ENCODE data around the gene TOP3B. TPM values are rescaled to one million over a fixed set of nuclear protein-coding genes. Genes with fewer than 3 reads are reported as not detected.

Gene TOP3B
- polyA plus RNA-seq, 3 donors, result 9.0 to 31.9 (median 9.5) TPM

DNA sequence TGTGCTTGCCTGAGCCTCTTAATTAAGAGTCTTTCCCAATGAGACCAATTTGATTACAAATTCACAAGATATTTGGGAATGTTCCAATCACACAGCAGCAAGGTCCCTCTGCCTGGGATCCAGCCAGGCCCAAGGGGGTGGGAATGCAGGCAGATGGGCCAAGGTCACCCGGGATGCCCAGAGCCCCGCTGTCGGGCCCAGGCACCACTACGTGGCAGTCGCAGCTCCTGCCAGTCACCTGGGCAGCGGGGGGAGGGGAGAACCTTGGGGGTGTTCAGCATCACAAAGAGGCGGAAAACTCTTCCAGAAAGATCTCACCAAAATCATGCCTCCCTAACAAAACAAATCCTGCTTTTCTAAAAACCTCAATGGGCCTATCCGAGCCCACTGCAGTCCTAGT lies 60.9 kb downstream of the TOP3B start:
- H3K27ac ChIP-seq (ENCODE audit: low read depth in 1 of 2, low read length in 2 of 2), result no peak overlapping the region
- peaks cover 54 to 74% of the 10 kb centered on the region in 2 donors for H3K36me3 ChIP-seq (replicated peaks in 1 of 2; ENCODE audit: control insufficient read depth in 1 of 2, insufficient read depth in 2 of 2, low read length in 2 of 2)
- no peaks in the 10 kb centered on the region for H3K27me3 ChIP-seq (ENCODE audit: control insufficient read depth in 2 of 2, insufficient read depth in 2 of 2, low read length in 2 of 2)
- intact Hi-C loops (cut with micrococcal nuclease), result no loop called here
- WGBS (ENCODE audit: insufficient coverage), result 100% methylated on average over 2 of the region's 8 CpGs
- no peak overlapping the region for H3K4me3 Mint-ChIP-seq
- H3K79me2 ChIP-seq (ENCODE audit: insufficient read depth, low read length), result no peaks in the 10 kb centered on the region
- no peak for DNase-seq
- no peaks in the 10 kb centered on the region for H3K9me3 ChIP-seq (replicated peaks in 1 of 2; ENCODE audit: control insufficient read depth in 1 of 2, insufficient read depth in 1 of 2, low read length in 2 of 2)
- H3K9ac ChIP-seq (ENCODE audit: insufficient read depth, low read length, poor library complexity, severe bottlenecking), result no peak overlapping the region
- H3K27me3 Mint-ChIP-seq (ENCODE audit: low read depth in 3 of 3), result no peaks in the 10 kb centered on the region
- no peaks in the 10 kb centered on the region for H3K4me1 Mint-ChIP-seq
- H4K20me1 ChIP-seq (ENCODE audit: insufficient read depth, low read length), result peaks cover 75% of the 10 kb centered on the region
- H3K4me2 ChIP-seq (replicated peaks; ENCODE audit: extremely low read depth, low read length, poor library complexity, severe bottlenecking), result no peak overlapping the region
- no peak overlapping the region for H2AFZ ChIP-seq (ENCODE audit: insufficient read depth, low read depth, low read length, poor library complexity, severe bottlenecking)
- peak overlapping the region in 1 of 7 donors; percentile 1 for H3K27ac Mint-ChIP-seq
- no peak overlapping the region for H3K4me3 ChIP-seq (replicated peaks in 1 of 3; ENCODE audit: low read depth in 2 of 3, low read length in 3 of 3)
- H3K9me3 Mint-ChIP-seq, result no peaks in the 10 kb centered on the region
- peaks cover 54 to 80% of the 10 kb centered on the region in 2 donors for H3K36me3 Mint-ChIP-seq
- no peaks in the 10 kb centered on the region for H3K4me1 ChIP-seq (ENCODE audit: control insufficient read depth in 1 of 2, insufficient read depth in 2 of 2, low read length in 2 of 2)
- TF ChIP-seq CTCF (IDR thresholded peaks at IDR 0.05), result no peak

- Mint-ChIP-seq H3K27me3 (ENCODE audit: low read depth in 3 of 3) (no peaks in the 10 kb centered on the region), H3K36me3 (peaks cover 49 to 75% of the 10 kb centered on the region in 2 donors), H3K27ac (peak overlapping the region in 1 of 7 donors; percentile 1), H3K9me3 (no peaks in the 10 kb centered on the region), H3K4me3 (no peak overlapping the region), H3K4me1 (no peaks in the 10 kb centered on the region)
- no peak overlapping the region for H3K9ac ChIP-seq (ENCODE audit: insufficient read depth, low read length, poor library complexity, severe bottlenecking)
- peaks cover 49 to 69% of the 10 kb centered on the region in 2 donors for H3K36me3 ChIP-seq (replicated peaks in 1 of 2; ENCODE audit: control insufficient read depth in 1 of 2, insufficient read depth in 2 of 2, low read length in 2 of 2)
- H3K27me3 ChIP-seq (ENCODE audit: control insufficient read depth in 2 of 2, insufficient read depth in 2 of 2, low read length in 2 of 2), result no peaks in the 10 kb centered on the region
- H3K4me2 ChIP-seq (replicated peaks; ENCODE audit: extremely low read depth, low read length, poor library complexity, severe bottlenecking), result no peak overlapping the region
- no peak overlapping the region for H2AFZ ChIP-seq (ENCODE audit: insufficient read depth, low read depth, low read length, poor library complexity, severe bottlenecking)
- no peak overlapping the region for H3K27ac ChIP-seq (ENCODE audit: low read depth in 1 of 2, low read length in 2 of 2)
- no peaks in the 10 kb centered on the region for H3K9me3 ChIP-seq (replicated peaks in 1 of 2; ENCODE audit: control insufficient read depth in 1 of 2, insufficient read depth in 1 of 2, low read length in 2 of 2)
- WGBS (ENCODE audit: insufficient coverage), result 92% methylated on average over 12 of the region's 13 CpGs
- H3K4me1 ChIP-seq (ENCODE audit: control insufficient read depth in 1 of 2, insufficient read depth in 2 of 2, low read length in 2 of 2), result no peaks in the 10 kb centered on the region
- no peak overlapping the region for H3K4me3 ChIP-seq (replicated peaks in 1 of 3; ENCODE audit: low read depth in 2 of 3, low read length in 3 of 3)
- DNase-seq, result no peak
- intact Hi-C loops (cut with micrococcal nuclease), result no loop called here
- no peaks in the 10 kb centered on the region for H3K79me2 ChIP-seq (ENCODE audit: insufficient read depth, low read length)
- no peak for TF ChIP-seq CTCF (IDR thresholded peaks at IDR 0.05)
- H4K20me1 ChIP-seq (ENCODE audit: insufficient read depth, low read length), result peaks cover 73% of the 10 kb centered on the region
These were observed 61.3 kb downstream of the TOP3B start for GRCh38 chr22:21921184-21921721.
